Bronchial epithelial cell (primary cell): ENCODE measurements around the gene ZNF322. TPM values are rescaled to one million over a fixed set of nuclear protein-coding genes. Genes with fewer than 3 reads are reported as not detected.

Experiments used
- DNase-seq: peaks from one replicate; pipeline ENCODE4 v3.0.0-alpha.2; 2010; ENCODE audit warnings: low read depth
- FAIRE-seq: peaks from 2 replicates; lab custom pipeline; 2011; peaks lifted over from hg19 to GRCh38; lab: Jason Lieb, UNC
- H3K27me3 ChIP-seq: 2 replicates; pipeline ENCODE4 v1.5.1; 2011; ENCODE audit warnings: low read length; ENCODE audit not compliant: control insufficient read depth, insufficient read depth
- H3K36me3 ChIP-seq: 2 replicates; pipeline ENCODE4 v1.5.1; 2011; ENCODE audit warnings: low read length; ENCODE audit not compliant: control insufficient read depth, insufficient read depth
- H3K4me3 ChIP-seq: 2 replicates; pipeline ENCODE4 v1.5.1; 2011; ENCODE audit warnings: mild to moderate bottlenecking, low read depth, low read length, control low read depth
- total RNA-seq: library from RNA; depleted of rRNA; stranded (reverse); fragments of >200 nt; gene quantifications from 2 replicates; pipeline ENCODE4 v1.2.1, GENCODE V29; 2014
- TF ChIP-seq, protein P1 (sequence below): IDR thresholded peaks from 2 replicates; pipeline ENCODE4 v1.5.1; 2011; ENCODE audit warnings: mild to moderate bottlenecking, moderate library complexity, low read length, control low read depth, inconsistent platforms; ENCODE audit not compliant: insufficient read depth, severe bottlenecking

Gene ZNF322
- total RNA-seq, 1 donor from 2014 or later, result 16.8 TPM

DNA sequence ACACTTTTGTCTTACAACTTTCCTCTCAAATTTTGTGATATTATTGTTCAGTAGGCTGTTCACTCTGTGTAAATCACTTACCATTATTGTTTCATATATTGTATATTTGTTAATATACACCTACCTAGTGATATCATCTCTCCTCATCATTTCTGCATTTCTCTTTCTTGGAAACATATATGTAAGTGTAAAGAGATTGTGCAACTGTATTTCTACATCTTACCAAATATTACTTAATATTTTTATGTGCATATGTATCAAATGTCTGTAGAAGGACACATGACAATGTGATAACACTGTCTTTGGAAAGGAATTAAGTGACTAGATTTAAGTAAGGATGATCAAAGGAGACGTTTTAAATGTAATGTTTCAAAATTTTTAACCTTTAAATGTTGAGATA is 30.2 kb downstream of the ZNF322 start:
- H3K36me3 ChIP-seq, result no peaks in the 10 kb centered on the region
- DNase-seq, result peak; percentile 29
- H3K4me3 ChIP-seq, result no peak overlapping the region
- FAIRE-seq, result no peak
- no peaks in the 10 kb centered on the region for H3K27me3 ChIP-seq
- TF ChIP-seq, protein P1, sequence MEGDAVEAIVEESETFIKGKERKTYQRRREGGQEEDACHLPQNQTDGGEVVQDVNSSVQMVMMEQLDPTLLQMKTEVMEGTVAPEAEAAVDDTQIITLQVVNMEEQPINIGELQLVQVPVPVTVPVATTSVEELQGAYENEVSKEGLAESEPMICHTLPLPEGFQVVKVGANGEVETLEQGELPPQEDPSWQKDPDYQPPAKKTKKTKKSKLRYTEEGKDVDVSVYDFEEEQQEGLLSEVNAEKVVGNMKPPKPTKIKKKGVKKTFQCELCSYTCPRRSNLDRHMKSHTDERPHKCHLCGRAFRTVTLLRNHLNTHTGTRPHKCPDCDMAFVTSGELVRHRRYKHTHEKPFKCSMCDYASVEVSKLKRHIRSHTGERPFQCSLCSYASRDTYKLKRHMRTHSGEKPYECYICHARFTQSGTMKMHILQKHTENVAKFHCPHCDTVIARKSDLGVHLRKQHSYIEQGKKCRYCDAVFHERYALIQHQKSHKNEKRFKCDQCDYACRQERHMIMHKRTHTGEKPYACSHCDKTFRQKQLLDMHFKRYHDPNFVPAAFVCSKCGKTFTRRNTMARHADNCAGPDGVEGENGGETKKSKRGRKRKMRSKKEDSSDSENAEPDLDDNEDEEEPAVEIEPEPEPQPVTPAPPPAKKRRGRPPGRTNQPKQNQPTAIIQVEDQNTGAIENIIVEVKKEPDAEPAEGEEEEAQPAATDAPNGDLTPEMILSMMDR, result no peak

DNA sequence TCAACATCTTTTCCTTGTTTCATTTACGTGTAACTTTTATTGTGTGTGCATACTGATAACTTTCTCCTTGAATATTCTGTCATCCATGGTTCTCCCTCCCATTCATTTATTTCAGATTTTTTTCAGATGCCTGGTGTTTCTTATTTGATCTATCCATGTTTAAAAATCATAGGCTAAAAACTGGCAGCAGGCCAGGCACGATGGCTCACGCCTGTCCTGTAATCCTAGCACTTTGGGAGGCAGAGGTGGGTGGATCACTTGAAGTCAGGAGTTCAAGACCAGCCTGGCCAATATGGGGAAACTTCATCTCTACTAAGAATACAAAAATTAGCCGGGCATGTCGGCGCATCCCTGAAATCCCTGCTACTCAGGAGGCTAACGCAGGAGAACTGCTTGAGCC is 31.7 kb downstream of the ZNF322 start:
- DNase-seq, result no peak
- TF ChIP-seq, protein P1, result no peak
- no peaks in the 10 kb centered on the region for H3K27me3 ChIP-seq
- H3K36me3 ChIP-seq, result no peaks in the 10 kb centered on the region
- no peak overlapping the region for H3K4me3 ChIP-seq
- no peak for FAIRE-seq

DNA sequence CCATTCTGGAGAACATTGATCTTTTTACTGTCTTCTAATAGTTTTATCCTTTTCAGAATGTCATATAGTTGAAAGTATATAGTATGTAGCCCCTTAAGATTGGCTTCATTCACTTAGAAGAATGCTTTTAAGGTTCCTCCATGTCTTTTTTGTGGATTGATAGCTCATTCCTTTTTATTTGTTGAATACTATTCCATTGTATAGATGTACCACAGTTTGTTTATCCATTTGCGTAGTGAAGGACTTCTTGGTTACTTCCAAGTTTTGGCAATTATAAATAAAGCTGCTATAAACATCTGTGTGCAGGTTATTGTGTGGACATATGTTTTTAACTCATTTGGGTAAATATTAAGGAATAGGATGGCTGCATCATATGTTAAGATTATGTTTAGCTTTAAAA is 35.0 kb downstream of the ZNF322 start:
- TF ChIP-seq, protein P1, result no peak
- FAIRE-seq (no peak), DNase-seq (no peak)
- H3K27me3 ChIP-seq, result no peaks in the 10 kb centered on the region
- H3K36me3 ChIP-seq, result no peaks in the 10 kb centered on the region
- H3K4me3 ChIP-seq, result no peak overlapping the region

DNA sequence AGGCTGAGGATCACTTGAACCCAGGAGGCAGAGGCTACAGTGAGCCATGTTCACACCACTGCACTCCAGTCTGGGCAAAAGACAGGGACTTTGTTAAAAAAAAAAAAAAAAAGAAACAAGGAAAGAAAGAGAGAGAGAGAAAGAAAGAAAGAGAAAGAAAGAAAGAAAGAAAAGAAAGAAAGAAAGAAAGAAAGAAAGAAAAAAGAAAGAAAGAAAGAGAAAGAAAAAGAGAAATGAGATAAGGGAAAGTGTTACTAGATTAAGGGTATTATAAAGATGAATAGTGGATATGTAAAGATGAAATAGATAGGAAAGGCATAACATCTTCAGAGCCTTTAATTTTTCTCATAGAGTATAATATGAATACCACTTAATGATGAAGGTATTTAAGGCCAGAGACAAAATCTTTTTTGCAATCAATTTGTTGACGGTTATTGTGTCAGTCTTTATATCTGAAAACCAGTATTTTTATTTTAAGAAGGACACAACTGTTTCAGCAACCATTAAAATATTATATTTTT is 36.1 kb downstream of the ZNF322 start:
- DNase-seq (no peak), FAIRE-seq (no peak)
- no peak overlapping the region for H3K4me3 ChIP-seq
- no peaks in the 10 kb centered on the region for H3K36me3 ChIP-seq
- TF ChIP-seq, protein P1, result no peak
- no peaks in the 10 kb centered on the region for H3K27me3 ChIP-seq

DNA sequence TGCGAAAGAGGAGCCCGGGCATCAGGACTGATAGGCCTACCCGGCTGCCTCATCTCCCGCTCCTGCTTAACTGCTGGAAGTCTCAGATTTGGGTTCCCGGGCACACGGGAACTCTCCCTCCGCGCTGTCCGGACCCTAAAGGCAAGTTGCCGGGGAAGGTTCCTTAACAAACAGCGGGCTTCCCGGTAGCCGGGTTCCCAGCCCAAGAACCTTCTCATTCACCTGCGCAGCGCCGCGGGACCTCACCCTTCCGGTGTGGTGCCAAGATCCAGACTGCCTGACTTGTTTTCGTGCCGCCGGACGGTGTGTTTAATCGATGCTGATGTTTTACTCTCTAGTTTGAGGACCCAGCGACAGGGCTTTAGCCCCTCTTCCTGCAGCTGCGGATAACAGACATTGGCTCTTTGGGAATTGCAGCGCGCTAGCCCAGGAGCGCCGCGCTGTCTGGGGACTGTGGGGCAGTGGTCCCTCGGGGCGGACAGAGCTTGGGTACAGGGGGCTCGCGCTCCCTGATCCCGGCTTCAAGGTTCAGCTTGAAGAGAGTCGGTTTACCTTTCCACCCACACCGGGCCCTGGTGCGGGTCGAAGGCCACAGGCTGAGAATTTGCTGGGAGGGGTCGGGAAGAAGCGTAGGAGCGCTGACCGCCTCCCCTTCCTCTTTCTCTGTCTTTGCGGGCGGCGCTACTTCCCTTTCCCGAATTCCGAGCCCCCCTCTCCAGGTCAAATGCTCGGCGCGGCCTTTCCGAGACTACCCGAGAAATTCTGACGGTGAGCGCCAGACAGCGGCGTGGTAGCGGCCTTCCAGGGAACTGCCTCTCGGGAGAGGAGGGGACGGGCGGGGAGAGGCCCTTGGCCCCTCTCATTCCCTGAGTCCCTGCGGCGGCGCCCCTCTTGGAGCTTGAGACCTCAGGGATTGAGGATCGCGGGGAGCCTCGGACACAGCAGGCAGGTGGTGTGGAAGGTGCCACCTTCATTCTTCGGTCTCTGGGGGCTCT is 45.6 kb downstream of the ZNF322 start:
- TF ChIP-seq, protein P1, result no peak
- DNase-seq, result no peak
- Histone ChIP-seq H3K27me3 (peaks cover 9% of the 10 kb centered on the region), H3K4me3 (peak overlapping the region; percentile 7), H3K36me3 (no peaks in the 10 kb centered on the region)
- FAIRE-seq, result no peak
